Fibroblast of lung (primary cell): ENCODE data around the gene MTG2. TPM values are rescaled to one million over a fixed set of nuclear protein-coding genes. Genes with fewer than 3 reads are reported as not detected.

Experiments
- DNase-seq, 2 donors: peaks; one replicate each; pipeline versions ENCODE4 v3.0.0 to v3.0.0-alpha.2; 2010; ENCODE audit warnings: low read depth in 2 of 2
- H2AFZ ChIP-seq: 2 replicates; pipeline ENCODE4 v1.5.1; 2012; ENCODE audit warnings: low read length, control low read depth, inconsistent platforms
- H3K27ac ChIP-seq: 2 replicates; pipeline ENCODE4 v1.5.1; 2011; ENCODE audit warnings: low read length, control low read depth; ENCODE audit not compliant: insufficient read depth
- H3K27me3 ChIP-seq: 2 replicates; pipeline ENCODE4 v1.5.1; 2011; ENCODE audit warnings: mild to moderate bottlenecking, low read length; ENCODE audit not compliant: control insufficient read depth, insufficient read depth
- H3K36me3 ChIP-seq: 2 replicates; pipeline ENCODE4 v1.5.1; 2011; ENCODE audit warnings: low read length; ENCODE audit not compliant: control insufficient read depth, insufficient read depth
- H3K4me1 ChIP-seq: 2 replicates; pipeline ENCODE4 v1.5.1; 2011; ENCODE audit warnings: low read length; ENCODE audit not compliant: control insufficient read depth, insufficient read depth; ENCODE audit errors: extremely low read depth
- H3K4me2 ChIP-seq: 2 replicates; pipeline ENCODE4 v1.5.1; 2011; ENCODE audit warnings: low read length, control low read depth; ENCODE audit not compliant: insufficient read depth; ENCODE audit errors: extremely low read depth
- H3K4me3 ChIP-seq, 4 experiments: fragments of 200-600 bp in 1 of 4; sonication (generic) in 1 of 4; replicated peaks in 1 of 4; 2 replicates each; pipeline ENCODE4 v1.5.1; 2011 to 2016; ENCODE audit warnings: low read length in 4 of 4, low read depth in 3 of 4, mild to moderate bottlenecking in 3 of 4, control low read depth in 2 of 4, inconsistent platforms in 1 of 4, mixed read lengths in 1 of 4; ENCODE audit not compliant: insufficient read depth in 1 of 4; ENCODE audit errors: control extremely low read depth in 1 of 4
- H3K79me2 ChIP-seq: 2 replicates; pipeline ENCODE4 v1.5.1; 2012; ENCODE audit warnings: mild to moderate bottlenecking, low read length, inconsistent platforms; ENCODE audit not compliant: control insufficient read depth, insufficient read depth
- H3K9ac ChIP-seq: 2 replicates; pipeline ENCODE4 v1.5.1; 2011; ENCODE audit warnings: mild to moderate bottlenecking, low read length, control low read depth; ENCODE audit not compliant: insufficient read depth
- H3K9me3 ChIP-seq: 2 replicates; pipeline ENCODE4 v1.5.1; 2012; ENCODE audit warnings: low read depth, low read length; ENCODE audit not compliant: control insufficient read depth, insufficient read depth
- H4K20me1 ChIP-seq: 2 replicates; pipeline ENCODE4 v1.5.1; 2011; ENCODE audit warnings: low read length; ENCODE audit not compliant: control insufficient read depth, insufficient read depth; ENCODE audit errors: extremely low read depth
- CTCF ChIP-seq, 2 donors: IDR thresholded peaks in 1 of 2; conservative IDR thresholded peaks in 1 of 2; 1 replicate in 1 of 2; 2 replicates in 1 of 2; pipeline ENCODE4 v1.5.1; 2011 to 2012; ENCODE audit warnings: low read length in 2 of 2, control low read depth in 1 of 2, inconsistent platforms in 1 of 2, low read depth in 1 of 2, mild to moderate bottlenecking in 1 of 2
- EZH2 ChIP-seq: IDR thresholded peaks from 2 replicates; pipeline ENCODE4 v1.5.1; 2012; ENCODE audit warnings: low read length, control low read depth, mild to moderate bottlenecking; ENCODE audit errors: missing control alignments
- polyA plus RNA-seq, 2 donors: library from polyadenylated mRNA; depleted of rRNA in 1 of 2; stranded (reverse) in 1 of 2; unstranded in 1 of 2; fragments of >200 nt; gene quantifications; 2 replicates each; pipeline ENCODE4 v1.2.1, GENCODE V29; 2011 to 2012; ENCODE audit warnings: missing spikeins in 1 of 2
- total RNA-seq: library from RNA; depleted of rRNA; stranded (reverse); fragments of >200 nt; gene quantifications from 2 replicates; pipeline ENCODE4 v1.2.1, GENCODE V29; 2014

MTG2 gene
- total and polyA plus RNA-seq, 2 donors (not counting 1 experiment from before 2014, with no cell fraction given) = 16.5 to 17.5 TPM

DNA sequence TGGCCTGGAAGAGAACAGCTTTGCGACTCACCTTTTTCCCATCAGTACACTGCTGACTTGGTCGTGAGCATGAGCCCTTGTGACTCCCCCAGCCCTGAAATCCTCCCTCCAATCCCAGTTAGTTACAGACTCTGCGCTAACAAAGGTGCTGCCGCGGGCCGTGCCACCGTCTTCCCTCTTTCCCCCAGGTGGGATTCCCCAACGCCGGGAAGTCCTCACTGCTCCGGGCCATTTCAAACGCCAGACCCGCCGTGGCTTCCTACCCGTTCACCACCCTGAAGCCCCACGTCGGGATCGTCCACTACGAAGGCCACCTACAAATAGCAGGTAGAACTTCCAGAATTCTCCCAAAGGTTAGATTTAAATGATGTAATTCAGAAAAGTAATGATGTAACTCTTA, 16.1 kb downstream of the MTG2 start:
- H3K9ac ChIP-seq = no peak overlapping the region
- no peak overlapping the region for H3K27ac ChIP-seq
- no peaks in the 10 kb centered on the region for H3K79me2 ChIP-seq
- peaks cover 22% of the 10 kb centered on the region for H3K36me3 ChIP-seq
- H3K9me3 ChIP-seq = no peaks in the 10 kb centered on the region
- no peak overlapping the region for H3K4me2 ChIP-seq
- TF ChIP-seq EZH2 (no peak), CTCF (conservative IDR thresholded peaks at IDR 0.05 in 1 of 2, IDR thresholded peaks at IDR 0.05 in 1 of 2; ENCODE audit: low read depth in 1 of 2, low read length in 2 of 2) (no peak)
- no peak overlapping the region for H3K4me3 ChIP-seq
- H3K27me3 ChIP-seq = no peaks in the 10 kb centered on the region
- no peaks in the 10 kb centered on the region for H4K20me1 ChIP-seq
- H2AFZ ChIP-seq = no peak overlapping the region
- H3K4me1 ChIP-seq = no peaks in the 10 kb centered on the region
- no peak for DNase-seq

DNA sequence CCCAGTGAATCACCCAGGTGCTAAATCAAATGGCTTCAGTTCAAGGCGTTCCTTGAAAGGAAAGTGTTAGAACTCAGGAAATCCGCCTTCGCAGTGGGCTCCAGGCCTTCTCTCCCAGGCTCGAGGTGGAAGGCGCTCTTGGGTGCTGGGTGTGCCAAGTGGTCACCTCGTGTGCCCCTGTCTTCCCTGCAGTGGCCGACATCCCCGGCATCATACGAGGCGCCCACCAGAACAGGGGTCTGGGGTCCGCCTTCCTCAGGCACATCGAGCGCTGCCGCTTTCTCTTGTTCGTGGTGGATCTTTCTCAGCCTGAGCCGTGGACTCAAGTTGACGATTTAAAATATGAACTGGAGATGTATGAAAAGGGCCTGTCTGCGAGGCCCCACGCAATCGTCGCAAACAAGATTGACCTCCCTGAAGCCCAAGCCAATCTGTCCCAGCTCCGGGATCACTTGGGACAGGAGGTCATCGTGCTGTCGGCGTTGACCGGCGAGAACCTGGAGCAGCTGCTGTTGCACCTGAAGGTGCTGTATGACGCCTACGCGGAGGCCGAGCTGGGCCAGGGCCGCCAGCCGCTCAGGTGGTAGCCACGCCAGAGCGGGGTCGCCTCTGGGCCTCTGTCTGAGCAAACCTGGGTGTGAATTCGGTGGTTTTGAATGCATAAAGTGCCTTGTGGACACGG, 17.8 kb downstream of the MTG2 start:
- Histone ChIP-seq H3K9ac (no peak overlapping the region), H3K27ac (no peak overlapping the region)

More for the DNA sequence above, 17.8 kb downstream of the MTG2 start:
- Histone ChIP-seq H3K4me1 (no peaks in the 10 kb centered on the region), H3K9me3 (no peaks in the 10 kb centered on the region), H3K36me3 (peaks cover 22% of the 10 kb centered on the region), H2AFZ (no peak overlapping the region), H3K4me2 (no peak overlapping the region), H3K79me2 (no peaks in the 10 kb centered on the region), H4K20me1 (no peaks in the 10 kb centered on the region), H3K27me3 (no peaks in the 10 kb centered on the region), H3K4me3 (no peak overlapping the region)
- DNase-seq = no peak
- TF ChIP-seq CTCF (conservative IDR thresholded peaks at IDR 0.05 in 1 of 2, IDR thresholded peaks at IDR 0.05 in 1 of 2; ENCODE audit: low read depth in 1 of 2, low read length in 2 of 2) (no peak), EZH2 (no peak)
